GM12872 (cell line): ENCODE measurements around the gene DDX31.

ENCODE experiments used
- CTCF ChIP-seq: IDR thresholded peaks from 3 replicates; pipeline ENCODE4 v1.5.1; 2011; ENCODE audit warnings: low read depth, mild to moderate bottlenecking, low read length, moderate library complexity; ENCODE audit not compliant: insufficient read depth

Gene DDX31

GRCh38 chr9:132645306-132645705 is 24.5 kb downstream of the DDX31 start:
- no peak for TF ChIP-seq CTCF

DNA sequence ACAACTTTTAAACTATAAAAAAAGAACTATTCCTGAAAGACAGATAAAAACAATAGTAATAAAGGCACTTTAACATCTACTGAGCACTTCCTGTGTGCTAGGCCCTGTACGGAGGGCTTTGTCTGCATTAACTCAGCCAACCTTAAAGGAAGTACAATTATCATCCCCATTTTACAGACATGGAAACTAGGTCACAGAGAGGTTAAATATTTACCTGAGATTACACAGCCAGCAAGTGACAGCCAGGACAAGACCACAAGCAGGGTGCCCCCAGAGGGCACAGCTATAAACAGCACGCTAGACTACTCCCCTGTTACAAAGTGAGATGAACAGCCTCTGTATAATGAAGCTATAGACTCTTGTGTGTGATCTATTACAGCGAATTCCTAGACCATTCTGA is 25.5 kb downstream of the DDX31 start:
- peak; percentile 65 for TF ChIP-seq CTCF

DNA sequence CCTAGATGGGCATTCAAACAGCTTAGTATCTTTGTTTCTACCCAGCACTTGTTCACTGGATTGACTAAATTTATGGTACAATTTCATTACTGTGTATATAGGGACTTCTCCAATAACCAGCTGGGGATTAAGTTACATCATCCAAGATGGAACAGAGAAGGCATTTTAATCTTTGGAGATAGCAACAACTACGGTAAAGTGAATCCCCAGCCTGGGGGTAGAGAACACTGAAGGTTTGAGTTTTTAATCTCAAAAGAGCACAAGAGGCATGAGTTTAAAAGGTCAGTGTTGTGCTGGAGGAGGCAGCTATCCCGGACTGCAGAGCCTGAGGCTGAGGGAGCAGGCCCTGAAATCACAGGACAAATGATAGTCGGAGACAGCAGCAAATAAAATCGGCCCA is 28.6 kb downstream of the DDX31 start:
- no peak for TF ChIP-seq CTCF

DNA sequence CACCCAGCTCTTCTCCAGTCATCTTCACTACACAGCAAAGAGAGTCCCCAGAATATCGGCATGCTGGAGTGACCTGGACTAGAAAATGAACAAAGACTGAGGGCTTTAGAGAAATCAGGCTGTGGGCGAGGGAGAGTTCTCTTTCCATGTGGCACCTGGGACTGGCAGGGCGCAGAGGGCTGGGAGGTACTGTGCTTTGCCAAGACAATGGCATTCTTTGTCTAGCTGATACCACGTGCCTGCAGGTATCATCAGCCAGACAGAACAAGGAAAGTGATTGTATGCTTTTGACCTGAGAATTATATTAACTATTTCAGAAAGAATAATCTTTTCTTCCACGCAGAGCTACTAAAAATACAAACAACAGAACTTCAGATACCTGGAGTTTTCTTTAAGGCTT is 30.5 kb downstream of the DDX31 start:
- no peak for TF ChIP-seq CTCF

DNA sequence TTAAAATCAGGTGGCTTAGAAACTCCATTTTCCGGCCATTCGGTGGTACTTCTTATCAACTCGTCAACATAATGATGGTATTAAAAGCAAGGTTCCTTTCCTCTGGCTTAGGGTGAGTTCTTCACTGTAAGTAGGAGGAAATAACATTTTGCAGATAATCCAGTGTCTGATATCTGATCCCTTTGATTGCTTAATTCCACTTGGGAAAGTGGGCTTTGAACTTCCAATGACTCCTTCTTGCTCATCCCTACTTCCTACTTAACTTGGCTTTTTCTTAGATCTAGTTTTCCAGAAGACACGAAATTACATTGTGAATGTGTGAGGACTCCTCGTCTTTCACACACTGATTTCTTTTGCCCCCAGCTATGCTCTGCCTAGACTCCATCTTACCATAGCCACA is 31.5 kb downstream of the DDX31 start:
- TF ChIP-seq CTCF: no peak

GRCh38 chr9:132637801-132638200 is 32.0 kb downstream of the DDX31 start:
- no peak for TF ChIP-seq CTCF

GRCh38 chr9:132637351-132637750 is 32.4 kb downstream of the DDX31 start:
- TF ChIP-seq CTCF: no peak

GRCh38 chr9:132634327-132634726 is 35.5 kb downstream of the DDX31 start:
- TF ChIP-seq CTCF: no peak
